Calu3 (cell line): Measurements from ENCODE around the gene TGFBR3. TPM values are rescaled to one million over a fixed set of nuclear protein-coding genes. Genes with fewer than 3 reads are reported as not detected.

Experiments
- BruUV-seq: library from RNA; stranded (reverse); fragments of 400-500 nt; replicated peaks from 2 replicates; lab custom pipeline; 2021; lab: Mats Ljungman, UMichigan
- CTCF ChIA-PET: fragments of 300-600 bp; sonication (Branson Sonifier 250); formaldehyde crosslinking; loops from one replicate; lab custom pipeline; 2022; ENCODE audit warnings: antibody characterized with exemption; lab: Charles Lee
- DNase-seq: peaks from one replicate; pipeline ENCODE4 v3.0.0; 2022
- H3K27ac Mint-ChIP-seq: one replicate; pipeline ENCODE4 v1.8.0; 2022; ENCODE audit warnings: mixed read lengths; ENCODE audit not compliant: unreplicated experiment
- H3K27me3 Mint-ChIP-seq: one replicate; pipeline ENCODE4 v1.8.0; 2022; ENCODE audit warnings: mixed read lengths; ENCODE audit not compliant: unreplicated experiment
- H3K36me3 Mint-ChIP-seq: one replicate; pipeline ENCODE4 v1.8.0; 2022; ENCODE audit warnings: mild to moderate bottlenecking, moderate library complexity, mixed read lengths; ENCODE audit not compliant: insufficient read depth, unreplicated experiment
- H3K4me1 Mint-ChIP-seq: one replicate; pipeline ENCODE4 v1.8.0; 2022; ENCODE audit warnings: mild to moderate bottlenecking, low read depth, mixed read lengths; ENCODE audit not compliant: unreplicated experiment
- H3K4me3 Mint-ChIP-seq: one replicate; pipeline ENCODE4 v1.8.0; 2022; ENCODE audit warnings: mild to moderate bottlenecking, low read depth, moderate library complexity, mixed read lengths; ENCODE audit not compliant: unreplicated experiment
- H3K9me3 Mint-ChIP-seq: one replicate; pipeline ENCODE4 v1.8.0; 2022; ENCODE audit warnings: low read depth, mixed read lengths; ENCODE audit not compliant: unreplicated experiment
- intact Hi-C: fragments of 100-400 bp; cut with micrococcal nuclease; formaldehyde crosslinking; loops from one replicate; pipeline ENCODE4 v1.10.0; 2022; ENCODE audit not compliant: unreplicated experiment
- total RNA-seq: library from RNA; stranded (reverse); gene quantifications from 2 replicates; pipeline ENCODE4 v1.2.3, GENCODE V29; 2022
- TF ChIP-seq, protein P1 (sequence below): fragments of 200-600 bp; IDR thresholded peaks from one replicate; pipeline ENCODE4 v1.8.0; 2022; ENCODE audit warnings: antibody characterized with exemption; ENCODE audit not compliant: unreplicated experiment

The TGFBR3 gene
- total RNA-seq, 1 experiment from 2014 or later = 10.8 TPM

DNA sequence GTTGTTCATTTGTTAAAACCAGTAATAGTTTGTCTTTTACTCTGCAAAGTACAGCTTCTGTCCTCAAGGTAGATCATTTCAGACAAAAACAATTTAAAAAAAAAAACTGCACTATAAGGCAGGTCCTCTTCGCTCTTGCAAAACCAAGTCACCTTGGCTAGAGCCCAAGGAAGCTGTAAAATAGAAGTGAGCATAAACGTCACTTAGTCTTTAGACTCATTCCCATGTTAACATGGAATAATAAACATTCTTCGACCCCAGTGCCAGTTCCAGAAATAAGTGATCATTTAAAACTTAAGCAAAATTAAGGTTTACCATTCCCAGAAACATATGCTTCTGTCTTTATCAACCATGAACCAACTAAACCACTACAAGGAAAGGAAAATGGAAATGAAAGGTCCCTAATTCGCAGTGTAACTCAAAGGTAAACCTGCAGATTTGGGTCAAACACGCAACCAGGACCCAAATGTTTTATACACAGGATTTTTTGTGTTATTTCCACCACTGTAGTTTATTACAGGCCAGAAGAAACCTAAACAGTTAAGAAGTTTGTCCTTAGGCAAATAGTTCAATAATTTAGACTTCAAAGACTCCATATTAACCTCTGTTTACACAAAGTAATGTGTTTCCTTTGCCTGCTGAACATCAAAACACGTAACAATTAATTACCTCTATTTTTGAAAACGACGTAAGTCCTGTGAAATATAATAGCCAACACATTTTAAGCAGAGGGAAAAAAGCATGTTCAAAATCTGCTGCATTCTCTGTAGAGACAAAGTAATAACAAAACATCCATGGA lies 54.6 kb downstream of the TGFBR3 start:
- Mint-ChIP-seq H3K27me3 (no peaks in the 10 kb centered on the region), H3K4me1 (peaks cover 59% of the 10 kb centered on the region), H3K4me3 (peak overlapping the region; percentile 34), H3K27ac (peak overlapping the region; percentile 87), H3K9me3 (no peaks in the 10 kb centered on the region), H3K36me3 (peaks cover 18% of the 10 kb centered on the region)
- no peak for DNase-seq
- no TSS peak for BruUV-seq
- TF ChIP-seq, protein P1, sequence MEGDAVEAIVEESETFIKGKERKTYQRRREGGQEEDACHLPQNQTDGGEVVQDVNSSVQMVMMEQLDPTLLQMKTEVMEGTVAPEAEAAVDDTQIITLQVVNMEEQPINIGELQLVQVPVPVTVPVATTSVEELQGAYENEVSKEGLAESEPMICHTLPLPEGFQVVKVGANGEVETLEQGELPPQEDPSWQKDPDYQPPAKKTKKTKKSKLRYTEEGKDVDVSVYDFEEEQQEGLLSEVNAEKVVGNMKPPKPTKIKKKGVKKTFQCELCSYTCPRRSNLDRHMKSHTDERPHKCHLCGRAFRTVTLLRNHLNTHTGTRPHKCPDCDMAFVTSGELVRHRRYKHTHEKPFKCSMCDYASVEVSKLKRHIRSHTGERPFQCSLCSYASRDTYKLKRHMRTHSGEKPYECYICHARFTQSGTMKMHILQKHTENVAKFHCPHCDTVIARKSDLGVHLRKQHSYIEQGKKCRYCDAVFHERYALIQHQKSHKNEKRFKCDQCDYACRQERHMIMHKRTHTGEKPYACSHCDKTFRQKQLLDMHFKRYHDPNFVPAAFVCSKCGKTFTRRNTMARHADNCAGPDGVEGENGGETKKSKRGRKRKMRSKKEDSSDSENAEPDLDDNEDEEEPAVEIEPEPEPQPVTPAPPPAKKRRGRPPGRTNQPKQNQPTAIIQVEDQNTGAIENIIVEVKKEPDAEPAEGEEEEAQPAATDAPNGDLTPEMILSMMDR = no peak
- CTCF ChIA-PET = interaction anchor here (0.6 to 2.9 kb wide), 6 partner anchors 15 to 330 kb away, joined by 3 to 8 read pairs (median 6); partner anchors contain the start of genes CDC7 and TGFBR3
- intact Hi-C loops = loop anchor here (2.0 kb wide), 1 partner anchor 93 kb away; no protein-coding TSS in a partner anchor

DNA sequence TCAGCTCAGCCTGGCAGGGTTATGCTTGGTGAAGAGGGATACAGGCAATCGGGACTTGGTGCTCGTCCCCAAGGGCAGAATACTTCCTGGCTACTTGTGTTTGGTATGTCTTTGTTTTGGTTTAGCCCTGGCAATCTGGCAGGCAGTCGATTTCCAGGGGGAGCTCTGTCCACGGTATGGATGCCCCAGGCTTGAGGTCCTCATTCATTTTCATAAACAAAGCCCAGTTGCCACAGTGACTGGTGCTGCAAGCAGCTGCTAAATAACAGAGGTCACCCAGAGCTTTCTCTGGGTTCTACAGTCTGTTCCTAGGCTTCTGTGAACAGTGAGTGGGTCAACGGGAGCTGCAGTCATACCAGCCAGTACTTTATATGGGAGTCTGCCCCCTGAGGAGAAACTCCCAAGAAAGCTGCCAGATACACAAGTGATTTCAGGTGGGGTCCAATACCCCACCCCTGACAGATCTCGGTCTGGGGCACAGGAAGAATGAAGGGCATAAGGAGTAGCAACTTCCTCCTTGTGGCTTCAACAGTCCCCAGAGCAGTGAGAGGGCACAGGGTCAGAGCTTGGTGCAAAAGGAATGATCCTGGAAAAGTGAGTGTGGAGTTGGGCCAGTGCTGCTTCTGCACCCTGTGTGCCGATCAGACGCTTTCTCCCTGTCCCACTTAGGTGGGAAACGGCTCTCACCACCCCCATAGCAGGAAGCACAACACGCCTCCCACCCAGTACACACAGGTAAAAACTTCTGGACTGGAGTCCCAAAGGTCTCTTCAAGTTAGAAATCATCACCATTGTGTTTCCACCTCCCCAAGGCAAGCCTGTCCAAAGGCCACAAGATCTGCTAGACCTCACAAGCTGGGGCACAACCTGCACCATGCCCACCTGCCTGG lies 55.5 kb downstream of the TGFBR3 start:
- CTCF ChIA-PET = interaction anchor here (0.6 to 2.9 kb wide), 9 partner anchors 14 to 330 kb away, joined by 3 to 8 read pairs (median 4); partner anchors contain the start of genes CDC7 and TGFBR3
- no peaks in the 10 kb centered on the region for H3K27me3 Mint-ChIP-seq
- peaks cover 64% of the 10 kb centered on the region for H3K4me1 Mint-ChIP-seq
- no TSS peak for BruUV-seq
- H3K4me3 Mint-ChIP-seq = peak overlapping the region; percentile 34
- peak; percentile 81 for DNase-seq
- no peaks in the 10 kb centered on the region for H3K9me3 Mint-ChIP-seq
- intact Hi-C loops = loop anchor here (1.0 to 2.0 kb wide), 2 partner anchors 56 to 94 kb away; partner anchors contain the start of gene TGFBR3
- TF ChIP-seq, protein P1 = peak; percentile 13
- H3K27ac Mint-ChIP-seq = peak overlapping the region; percentile 87
- H3K36me3 Mint-ChIP-seq = peaks cover 18% of the 10 kb centered on the region

DNA sequence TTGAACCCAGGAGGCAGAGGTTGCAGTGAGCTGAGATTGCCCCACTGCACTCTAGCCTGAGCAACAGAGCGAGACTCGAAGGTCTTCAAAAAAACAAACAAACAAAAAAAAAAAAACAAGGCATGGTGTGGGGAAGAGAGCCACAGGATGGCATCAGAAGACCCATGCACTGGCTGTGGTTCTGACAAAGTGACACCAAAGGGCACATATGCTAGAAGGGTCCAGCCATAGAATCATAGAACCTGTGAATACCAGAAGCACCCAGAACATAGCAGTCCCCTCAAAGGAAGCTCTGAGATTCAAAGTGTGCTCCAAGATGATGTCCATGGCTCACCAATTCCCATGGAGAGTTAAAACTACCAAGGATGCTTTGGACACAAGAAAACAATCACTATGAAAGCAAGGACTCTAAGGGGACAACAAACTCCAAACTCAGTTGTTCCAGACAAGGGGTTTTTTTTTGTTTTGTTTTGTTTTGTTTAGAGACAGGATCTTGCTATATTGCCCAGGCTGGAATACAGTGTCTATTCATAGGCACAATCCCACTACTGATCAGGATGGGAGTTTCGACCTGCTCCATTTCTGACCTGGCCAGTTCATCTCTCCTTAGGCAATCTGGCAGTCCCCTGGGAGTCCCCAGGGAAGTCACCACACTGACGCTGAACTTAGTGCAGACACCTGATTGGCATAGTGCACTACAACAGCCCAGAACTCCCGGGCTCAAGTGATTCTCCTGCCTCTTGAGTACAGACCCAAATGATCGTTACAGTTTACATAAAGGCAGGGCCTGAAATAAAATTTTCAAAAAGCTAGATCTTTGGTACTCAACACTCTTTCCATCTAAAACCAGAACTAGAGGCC lies 56.4 kb downstream of the TGFBR3 start:
- Mint-ChIP-seq H3K4me3 (peak overlapping the region; percentile 60), H3K27me3 (no peaks in the 10 kb centered on the region), H3K4me1 (peaks cover 54% of the 10 kb centered on the region), H3K36me3 (peaks cover 18% of the 10 kb centered on the region), H3K9me3 (no peaks in the 10 kb centered on the region), H3K27ac (peak overlapping the region; percentile 87)
- no peak for DNase-seq
- intact Hi-C loops = loop anchor here (1.0 to 10.0 kb wide), 4 partner anchors 57 to 307 kb away; partner anchors contain the start of gene TGFBR3
- no TSS peak for BruUV-seq
- TF ChIP-seq, protein P1 = no peak
- CTCF ChIA-PET = interaction anchor here (0.7 to 2.9 kb wide), 7 partner anchors 15 to 329 kb away, joined by 3 to 8 read pairs (median 4); partner anchors contain the start of genes CDC7 and TGFBR3
